IMR-90 (cell line): Measurements from ENCODE around the gene HUWE1.

ENCODE experiments used
- CEBPB ChIP-seq: IDR thresholded peaks from 2 replicates; pipeline ENCODE4 v1.6.1; 2012; ENCODE audit warnings: low read depth, low read length, improper control_type of control experiment
- CTCF ChIP-seq: conservative IDR thresholded peaks from 2 replicates; pipeline ENCODE4 v1.5.1; 2012; ENCODE audit warnings: mild to moderate bottlenecking, low read depth, low read length, improper control_type of control experiment
- MAFK ChIP-seq: IDR thresholded peaks from 2 replicates; pipeline ENCODE4 v1.6.1; 2012; ENCODE audit warnings: low read depth, low read length, improper control_type of control experiment
- MAZ ChIP-seq: IDR thresholded peaks from 2 replicates; pipeline ENCODE4 v1.6.1; 2012; ENCODE audit warnings: low read depth, mild to moderate bottlenecking, low read length, improper control_type of control experiment, moderate library complexity, borderline replicate concordance
- MXI1 ChIP-seq: IDR thresholded peaks from 2 replicates; pipeline ENCODE4 v1.6.1; 2012; ENCODE audit warnings: low read depth, mild to moderate bottlenecking, low read length, moderate library complexity, borderline replicate concordance
- POLR2A ChIP-seq: IDR thresholded peaks from 2 replicates; pipeline ENCODE4 v1.6.1; 2012; ENCODE audit warnings: mild to moderate bottlenecking, low read depth, low read length
- RCOR1 ChIP-seq: IDR thresholded peaks from 2 replicates; pipeline ENCODE4 v1.6.1; 2012; ENCODE audit warnings: mild to moderate bottlenecking, low read length, improper control_type of control experiment; ENCODE audit not compliant: insufficient replicate concordance
- SMC3 ChIP-seq: fragments of 150-350 bp; IDR thresholded peaks from 2 replicates; pipeline ENCODE4 v1.6.1; 2016; ENCODE audit warnings: low read depth, mild to moderate bottlenecking, antibody characterized with exemption, low read length, moderate library complexity
- USF2 ChIP-seq: fragments of 150-350 bp; IDR thresholded peaks from 2 replicates; pipeline ENCODE4 v1.6.1; 2017; ENCODE audit warnings: mild to moderate bottlenecking, antibody characterized with exemption, low read length, low read depth

- TF ChIP-seq CTCF (no peak), MAFK (no peak), USF2 (no peak), POLR2A (no peak), SMC3 (no peak), RCOR1 (no peak), CEBPB (no peak), MXI1 (no peak), MAZ (no peak)
Observed at GRCh38 chrX:53595266-53595810, 91.2 kb downstream of the HUWE1 start.
